GM12865 (cell line): ENCODE data around the gene TIMM13.

Source experiments
- DNase-seq: peaks from one replicate; pipeline ENCODE4 v3.0.0; 2010; ENCODE audit warnings: low read depth
- H3K4me3 ChIP-seq: 2 replicates; pipeline ENCODE4 v1.5.1; 2011; ENCODE audit warnings: mild to moderate bottlenecking, low read depth, low read length, control low read depth
- TF ChIP-seq, protein P1 (sequence below): IDR thresholded peaks from 2 replicates; pipeline ENCODE4 v1.5.1; 2011; ENCODE audit warnings: low read length, control low read depth, low read depth, inconsistent platforms; ENCODE audit not compliant: insufficient read depth; ENCODE audit errors: missing control alignments

Gene TIMM13

GRCh38 chr19:2458054-2458453 is 30.7 kb upstream of the TIMM13 start:
- TF ChIP-seq, protein P1, sequence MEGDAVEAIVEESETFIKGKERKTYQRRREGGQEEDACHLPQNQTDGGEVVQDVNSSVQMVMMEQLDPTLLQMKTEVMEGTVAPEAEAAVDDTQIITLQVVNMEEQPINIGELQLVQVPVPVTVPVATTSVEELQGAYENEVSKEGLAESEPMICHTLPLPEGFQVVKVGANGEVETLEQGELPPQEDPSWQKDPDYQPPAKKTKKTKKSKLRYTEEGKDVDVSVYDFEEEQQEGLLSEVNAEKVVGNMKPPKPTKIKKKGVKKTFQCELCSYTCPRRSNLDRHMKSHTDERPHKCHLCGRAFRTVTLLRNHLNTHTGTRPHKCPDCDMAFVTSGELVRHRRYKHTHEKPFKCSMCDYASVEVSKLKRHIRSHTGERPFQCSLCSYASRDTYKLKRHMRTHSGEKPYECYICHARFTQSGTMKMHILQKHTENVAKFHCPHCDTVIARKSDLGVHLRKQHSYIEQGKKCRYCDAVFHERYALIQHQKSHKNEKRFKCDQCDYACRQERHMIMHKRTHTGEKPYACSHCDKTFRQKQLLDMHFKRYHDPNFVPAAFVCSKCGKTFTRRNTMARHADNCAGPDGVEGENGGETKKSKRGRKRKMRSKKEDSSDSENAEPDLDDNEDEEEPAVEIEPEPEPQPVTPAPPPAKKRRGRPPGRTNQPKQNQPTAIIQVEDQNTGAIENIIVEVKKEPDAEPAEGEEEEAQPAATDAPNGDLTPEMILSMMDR = no peak
- DNase-seq = no peak

GRCh38 chr19:2457394-2458037 is 30.1 kb upstream of the TIMM13 start:
- DNase-seq = no peak
- TF ChIP-seq, protein P1 = no peak
- peak overlapping the region; percentile 60 for H3K4me3 ChIP-seq

More at GRCh38 chr19:2458054-2458453, 30.7 kb upstream of the TIMM13 start:
- H3K4me3 ChIP-seq = no peak overlapping the region

DNA sequence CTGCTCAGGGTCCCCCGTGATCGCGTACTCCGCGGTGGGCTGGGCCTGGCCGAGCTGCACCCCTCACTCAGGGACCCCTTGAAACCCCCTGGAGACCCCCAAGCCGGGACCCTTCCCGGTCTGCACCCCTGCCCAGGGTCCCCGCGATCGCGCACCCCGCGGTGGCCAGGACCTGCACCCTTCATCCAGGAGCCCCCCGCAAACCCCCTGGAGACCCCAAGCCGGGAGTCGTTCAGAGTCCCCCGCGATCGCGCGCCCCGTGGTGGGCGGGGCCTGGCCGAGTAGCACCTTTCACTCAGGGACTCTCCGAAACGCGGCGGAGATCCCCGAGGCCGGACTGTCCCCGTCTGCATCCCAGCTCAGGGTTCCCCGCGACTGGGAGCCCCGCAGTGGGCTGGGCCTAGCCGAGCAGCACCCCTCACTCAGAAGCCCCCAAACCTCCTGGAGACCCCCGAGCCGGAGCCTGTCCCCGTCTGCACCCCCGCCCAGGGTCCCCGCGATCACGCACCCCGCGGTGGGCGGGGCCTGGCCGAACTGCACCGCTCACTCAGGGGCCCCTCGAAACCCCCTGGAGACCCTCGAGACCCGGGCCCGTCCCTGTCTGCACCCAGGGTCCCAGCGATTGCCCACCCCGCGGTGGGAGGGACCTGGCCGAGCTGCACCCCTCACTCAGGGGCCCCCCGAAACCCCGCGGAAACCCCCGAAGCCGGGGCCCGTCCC is 28.6 kb upstream of the TIMM13 start:
- peak overlapping the region; percentile 88 for H3K4me3 ChIP-seq
- TF ChIP-seq, protein P1 = no peak
- peak; percentile 69 for DNase-seq

DNA sequence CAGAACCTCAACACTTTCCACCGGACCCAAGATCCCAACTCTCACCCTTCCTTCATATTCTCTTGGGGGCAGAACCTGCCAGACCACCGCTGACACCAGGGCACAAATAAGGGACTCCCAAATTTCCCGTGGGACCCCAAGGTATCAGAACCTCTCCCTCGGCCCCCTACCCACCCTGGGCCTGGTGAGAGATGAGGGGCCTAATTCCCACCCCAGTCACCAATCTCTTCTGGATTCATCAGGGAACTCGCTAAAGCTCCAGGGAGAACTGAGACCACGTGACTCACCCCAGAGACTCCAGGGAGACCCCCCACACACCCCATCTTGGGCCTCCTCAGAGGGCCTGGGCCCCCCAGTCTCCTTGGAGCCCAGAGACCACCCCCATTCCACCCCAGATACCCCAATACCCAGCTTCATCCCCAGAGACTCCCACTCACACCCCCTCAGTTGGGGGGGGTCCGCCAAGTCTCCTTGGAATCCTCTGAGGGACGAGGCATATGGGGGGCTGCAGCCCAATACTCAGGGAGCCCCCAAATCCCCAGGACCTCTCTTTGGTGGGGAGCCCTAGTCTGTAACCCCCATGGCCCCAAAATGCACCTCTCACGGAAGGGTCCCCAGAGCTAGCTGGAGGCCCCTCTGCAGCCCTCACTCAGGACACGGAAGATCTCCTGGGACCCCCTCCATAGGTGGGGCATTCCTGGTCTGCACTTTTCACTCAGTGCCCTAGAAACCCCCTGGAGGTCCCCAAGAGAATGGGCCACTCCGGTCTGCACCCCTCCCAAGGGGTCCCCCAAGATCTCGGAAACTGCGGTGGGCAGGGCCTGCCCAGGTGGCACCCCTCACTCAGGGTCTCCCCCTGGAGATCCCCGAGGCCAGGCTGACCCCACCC is 27.8 kb upstream of the TIMM13 start:
- no peak for DNase-seq
- TF ChIP-seq, protein P1 = no peak
- peak overlapping the region; percentile 88 for H3K4me3 ChIP-seq

GRCh38 chr19:2454199-2454961 is 27.0 kb upstream of the TIMM13 start:
- DNase-seq = no peak
- TF ChIP-seq, protein P1 = no peak
- H3K4me3 ChIP-seq = peak overlapping the region; percentile 88

DNA sequence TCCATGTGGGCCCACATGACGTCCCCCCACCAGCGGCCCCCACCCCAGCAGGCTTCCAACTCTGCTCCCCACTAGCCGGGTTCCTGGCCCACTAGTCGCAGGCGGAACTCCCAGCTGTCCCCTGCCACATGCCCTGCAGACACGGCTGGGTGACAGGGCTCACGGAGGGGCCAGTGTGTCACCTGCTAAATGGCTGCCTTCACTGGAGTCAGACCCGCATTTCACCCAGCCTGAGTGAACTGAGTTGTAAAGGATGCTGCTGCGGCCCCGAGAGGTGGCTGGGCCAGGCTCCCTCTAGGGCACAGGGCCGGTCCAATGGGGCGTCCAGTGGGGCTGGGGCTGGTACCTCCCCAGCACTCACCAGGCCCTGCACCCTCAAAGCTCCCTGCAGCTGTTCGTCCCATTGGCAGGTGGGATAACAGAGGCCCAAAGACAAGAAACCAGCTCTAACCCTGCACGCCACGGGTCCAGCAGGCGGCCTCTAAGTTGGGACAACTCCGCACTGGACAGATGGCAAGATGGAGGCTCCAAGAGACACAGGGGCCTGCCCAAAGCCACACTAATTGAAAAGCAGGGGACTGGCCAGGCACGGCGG is 26.1 kb upstream of the TIMM13 start:
- H3K4me3 ChIP-seq = no peak overlapping the region; the same call in 1 of the 2 replicates
- DNase-seq = no peak
- TF ChIP-seq, protein P1 = no peak
